ENCODE data around the gene MPIG6B. TPM values are rescaled to one million over a fixed set of nuclear protein-coding genes. Genes with fewer than 3 reads are reported as not detected.
A peak's percentile ranks its signal among the peaks of the same experiment; 100 is the strongest.

Gene MPIG6B
- total and polyA plus RNA-seq, 8 donors, result 1.2 to 3.5 (median 2.8) TPM

GRCh38 chr6:31736021-31736767 lies 13.0 kb downstream of the MPIG6B start, which contains the start of gene CLIC1:
Gene CLIC1 (minus strand): TSS chr6:31736530. CDS start chr6:31736300, 230 bp downstream.
- peak within 1 kb of the TSS; percentile 78 to 97 for H3K4me3 ChIP-seq
- peak; percentile 74 to 97 (median 90) for DNase-seq
- H3K4me1 ChIP-seq, result peaks cover 33 to 73% of the 10 kb centered on the region in 2 donors
- H3K27ac ChIP-seq, result peak within 1 kb of the TSS; percentile 93 to 97
- ATAC-seq, result peak; percentile 66
- no peak for TF ChIP-seq CTCF (IDR thresholded peaks at IDR 0.05)
- no peaks in the 10 kb centered on the region for H3K9me3 ChIP-seq
- no peaks in the 10 kb centered on the region for H3K27me3 ChIP-seq
- intact Hi-C loops (cut with DNase I), result no loop called here
- H3K36me3 ChIP-seq, result peaks cover 4 to 31% of the 10 kb centered on the region in 2 donors

GRCh38 chr6:31736768-31737314 lies 13.7 kb downstream of the MPIG6B start:
- DNase-seq (no peak), ATAC-seq (no peak)
- intact Hi-C loops (cut with DNase I), result no loop called here
- H3K27ac ChIP-seq, result peak overlapping the region; percentile 93 to 97
- H3K4me1 ChIP-seq, result peaks cover 33 to 67% of the 10 kb centered on the region in 2 donors
- H3K36me3 ChIP-seq, result peaks cover 4 to 24% of the 10 kb centered on the region in 2 donors
- H3K9me3 ChIP-seq, result no peaks in the 10 kb centered on the region
- H3K27me3 ChIP-seq, result no peaks in the 10 kb centered on the region
- no peak for TF ChIP-seq CTCF (IDR thresholded peaks at IDR 0.05)
- H3K4me3 ChIP-seq, result peak overlapping the region; percentile 78 to 97

GRCh38 chr6:31737315-31737990 lies 14.3 kb downstream of the MPIG6B start:
- peak overlapping the region; percentile 93 to 97 for H3K27ac ChIP-seq
- no peaks in the 10 kb centered on the region for H3K27me3 ChIP-seq
- peaks cover 4 to 18% of the 10 kb centered on the region in 2 donors for H3K36me3 ChIP-seq
- H3K4me3 ChIP-seq, result peak overlapping the region in 1 of 2 donors; percentile 97
- no peak for TF ChIP-seq CTCF (IDR thresholded peaks at IDR 0.05)
- H3K9me3 ChIP-seq, result no peaks in the 10 kb centered on the region
- H3K4me1 ChIP-seq, result peaks cover 33 to 61% of the 10 kb centered on the region in 2 donors
- ATAC-seq, result no peak
- DNase-seq, result peak in 1 of 4 donors; percentile 62
- intact Hi-C loops (cut with DNase I), result no loop called here

GRCh38 chr6:31737991-31738979 lies 15.1 kb downstream of the MPIG6B start:
- Histone ChIP-seq H3K27me3 (no peaks in the 10 kb centered on the region), H3K4me1 (peaks cover 33 to 53% of the 10 kb centered on the region in 2 donors), H3K36me3 (peaks cover 2 to 10% of the 10 kb centered on the region in 2 donors), H3K27ac (peak overlapping the region; percentile 93 to 97), H3K4me3 (peak overlapping the region in 1 of 2 donors; percentile 97), H3K9me3 (no peaks in the 10 kb centered on the region)
- intact Hi-C loops (cut with DNase I), result no loop called here
- peak in 3 of 4 donors; percentile 61 to 82 (median 78) for DNase-seq
- ATAC-seq, result peak; percentile 19
- TF ChIP-seq CTCF (IDR thresholded peaks at IDR 0.05), result no peak

All from left lung (tissue), 10 donors.